NCI-H1105 treated with DMSO at 0.1 percent for 48 hours (cell line): Measurements from ENCODE around the gene HBD.

Experiments used
- DNase-seq: peaks from one replicate; lab custom pipeline; 2025; lab: John Stamatoyannopoulos, UW

The HBD gene

DNA sequence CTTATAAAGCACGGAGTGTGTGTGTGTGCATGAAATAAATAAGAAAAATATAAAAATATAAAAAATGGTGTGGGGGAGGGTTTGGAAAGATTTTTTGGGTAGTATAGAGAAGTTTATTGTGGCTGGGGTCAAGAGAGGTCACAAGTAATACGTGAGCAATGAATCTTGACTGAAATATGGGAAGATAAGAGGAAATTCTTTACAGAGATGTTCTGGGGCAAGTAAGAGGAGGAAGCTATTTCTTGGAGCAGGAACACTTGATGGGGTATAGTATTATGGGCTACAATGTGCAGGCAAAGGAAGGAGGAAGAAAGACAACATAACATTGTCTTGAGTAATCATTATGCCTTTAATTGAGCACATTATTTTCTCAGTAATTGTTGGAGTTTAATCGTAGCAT is 2.1 kb downstream of the HBD start:
- DNase-seq = no peak

- DNase-seq = no peak
Measured at GRCh38 chr11:5231111-5231510, 3.2 kb downstream of the HBD start.

DNA sequence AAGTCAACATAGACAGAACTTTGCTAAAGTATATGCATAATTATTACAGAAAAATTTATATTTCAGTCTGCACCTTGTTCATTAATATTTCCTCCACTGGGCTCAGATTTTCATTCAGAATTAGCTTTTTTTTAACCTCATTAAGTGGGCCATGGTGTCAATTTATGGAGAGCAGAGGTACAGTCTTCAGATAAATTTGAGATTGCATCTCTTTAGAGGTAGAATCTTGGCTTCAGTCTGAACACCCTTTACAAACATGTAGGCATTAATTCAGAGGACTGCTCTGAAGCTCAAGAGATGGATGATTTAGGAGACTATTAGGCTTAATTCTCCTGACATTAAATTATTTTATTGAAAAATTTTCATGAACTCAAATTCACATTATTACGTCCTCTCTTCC is 4.0 kb downstream of the HBD start:
- DNase-seq = no peak

DNA sequence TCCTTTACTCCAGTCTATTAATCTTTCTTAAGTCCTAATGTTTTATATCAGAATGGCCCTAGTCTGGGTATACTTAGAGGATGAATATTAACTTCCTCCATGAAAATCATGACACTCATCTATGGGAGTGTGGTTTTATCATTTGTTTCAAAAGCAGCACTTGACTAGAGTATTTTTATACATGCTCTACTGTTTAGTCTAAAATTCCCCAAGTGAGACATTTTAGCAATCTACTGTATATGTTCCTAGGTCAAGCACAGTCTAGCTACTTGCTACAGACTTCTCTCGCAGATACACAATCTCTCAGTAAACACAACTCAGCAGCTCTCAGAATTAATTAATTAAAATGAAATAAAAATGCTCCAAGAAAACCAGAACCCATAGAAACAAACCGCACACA is 4.5 kb downstream of the HBD start:
- DNase-seq = no peak

GRCh38 chr11:5229356-5229755 is 4.9 kb downstream of the HBD start:
- DNase-seq = no peak

GRCh38 chr11:5228124-5228523 is 6.2 kb downstream of the HBD start:
- no peak for DNase-seq

GRCh38 chr11:5227681-5228080 is 6.6 kb downstream of the HBD start:
- no peak for DNase-seq

DNA sequence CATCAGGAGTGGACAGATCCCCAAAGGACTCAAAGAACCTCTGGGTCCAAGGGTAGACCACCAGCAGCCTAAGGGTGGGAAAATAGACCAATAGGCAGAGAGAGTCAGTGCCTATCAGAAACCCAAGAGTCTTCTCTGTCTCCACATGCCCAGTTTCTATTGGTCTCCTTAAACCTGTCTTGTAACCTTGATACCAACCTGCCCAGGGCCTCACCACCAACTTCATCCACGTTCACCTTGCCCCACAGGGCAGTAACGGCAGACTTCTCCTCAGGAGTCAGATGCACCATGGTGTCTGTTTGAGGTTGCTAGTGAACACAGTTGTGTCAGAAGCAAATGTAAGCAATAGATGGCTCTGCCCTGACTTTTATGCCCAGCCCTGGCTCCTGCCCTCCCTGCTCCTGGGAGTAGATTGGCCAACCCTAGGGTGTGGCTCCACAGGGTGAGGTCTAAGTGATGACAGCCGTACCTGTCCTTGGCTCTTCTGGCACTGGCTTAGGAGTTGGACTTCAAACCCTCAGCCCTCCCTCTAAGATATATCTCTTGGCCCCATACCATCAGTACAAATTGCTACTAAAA is 7.5 kb downstream of the HBD start, which contains the start of gene HBB:
HBB (minus strand) TSS at position 340 of the 579 bp plus-strand sequence; CDS start at position 290, 50 bp downstream.
- DNase-seq = peak; percentile 35

- no peak for DNase-seq
Measured at GRCh38 chr11:5225480-5225871, 8.8 kb downstream of the HBD start.

DNA sequence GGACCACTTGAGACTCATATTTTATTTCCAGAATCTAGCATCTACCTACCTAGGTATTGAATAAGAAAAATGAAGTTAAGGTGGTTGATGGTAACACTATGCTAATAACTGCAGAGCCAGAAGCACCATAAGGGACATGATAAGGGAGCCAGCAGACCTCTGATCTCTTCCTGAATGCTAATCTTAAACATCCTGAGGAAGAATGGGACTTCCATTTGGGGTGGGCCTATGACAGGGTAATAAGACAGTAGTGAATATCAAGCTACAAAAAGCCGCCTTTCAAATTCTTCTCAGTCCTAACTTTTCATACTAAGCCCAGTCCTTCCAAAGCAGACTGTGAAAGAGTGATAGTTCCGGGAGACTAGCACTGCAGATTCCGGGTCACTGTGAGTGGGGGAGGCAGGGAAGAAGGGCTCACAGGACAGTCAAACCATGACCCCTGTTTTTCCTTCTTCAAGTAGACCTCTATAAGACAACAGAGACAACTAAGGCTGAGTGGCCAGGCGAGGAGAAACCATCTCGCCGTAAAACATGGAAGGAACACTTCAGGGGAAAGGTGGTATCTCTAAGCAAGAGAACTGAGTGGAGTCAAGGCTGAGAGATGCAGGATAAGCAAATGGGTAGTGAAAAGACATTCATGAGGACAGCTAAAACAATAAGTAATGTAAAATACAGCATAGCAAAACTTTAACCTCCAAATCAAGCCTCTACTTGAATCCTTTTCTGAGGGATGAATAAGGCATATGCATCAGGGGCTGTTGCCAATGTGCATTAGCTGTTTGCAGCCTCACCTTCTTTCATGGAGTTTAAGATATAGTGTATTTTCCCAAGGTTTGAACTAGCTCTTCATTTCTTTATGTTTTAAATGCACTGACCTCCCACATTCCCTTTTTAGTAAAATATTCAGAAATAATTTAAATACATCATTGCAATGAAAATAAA is 9.5 kb downstream of the HBD start:
- no peak for DNase-seq

- no peak for DNase-seq
Measured at GRCh38 chr11:5223686-5224085, 10.6 kb downstream of the HBD start.

- DNase-seq = no peak
Measured at GRCh38 chr11:5223146-5223545, 11.1 kb downstream of the HBD start.

- no peak for DNase-seq
Measured at GRCh38 chr11:5210376-5210885, 23.9 kb downstream of the HBD start.

DNA sequence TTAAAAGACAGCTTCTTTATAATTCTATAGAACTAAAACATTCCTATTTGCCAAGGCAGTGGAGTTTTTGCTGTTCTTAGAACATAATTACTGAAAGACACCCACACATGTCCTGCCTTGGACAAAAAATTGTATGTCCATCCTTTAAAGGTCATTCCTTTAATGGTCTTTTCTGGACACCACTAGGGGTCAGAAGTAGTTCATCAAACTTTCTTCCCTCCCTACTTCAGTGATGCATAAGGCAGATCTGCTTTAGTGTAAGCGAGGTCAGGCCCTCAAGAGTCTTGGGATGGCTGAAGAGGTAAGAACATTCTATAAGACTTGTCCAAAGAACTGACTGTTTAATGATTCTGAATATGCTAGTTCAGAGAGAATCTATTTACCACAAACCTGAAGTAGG is 29.5 kb downstream of the HBD start:
- peak; percentile 16 for DNase-seq

GRCh38 chr11:5203366-5203765 is 30.9 kb downstream of the HBD start:
- DNase-seq = no peak

DNA sequence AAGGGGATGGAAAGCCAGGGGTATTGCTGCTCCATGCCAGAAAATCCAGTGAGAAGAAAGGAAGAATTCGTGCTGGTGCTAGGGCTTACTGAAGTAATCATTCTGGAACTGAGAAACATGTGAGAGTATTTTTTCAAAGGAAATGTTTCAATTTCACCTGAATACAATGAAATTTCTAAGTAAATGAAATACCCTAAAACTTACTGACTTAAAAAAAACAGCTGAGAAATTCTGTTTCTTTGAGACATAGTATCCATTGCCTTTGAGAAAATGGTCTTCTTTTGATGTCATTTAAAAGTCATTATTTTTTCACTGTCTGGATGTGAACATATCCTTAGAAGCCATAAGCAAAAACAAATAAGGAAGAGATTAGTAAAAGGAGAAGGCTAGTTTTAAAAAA is 33.7 kb downstream of the HBD start, which contains the start of gene OR51V1:
OR51V1 (minus strand) TSS at position 101 of the 400 bp plus-strand sequence; CDS start at position 101, 0 bp downstream.
- no peak for DNase-seq

- DNase-seq = no peak
Measured at GRCh38 chr11:5198285-5198684, 36.0 kb downstream of the HBD start.

DNA sequence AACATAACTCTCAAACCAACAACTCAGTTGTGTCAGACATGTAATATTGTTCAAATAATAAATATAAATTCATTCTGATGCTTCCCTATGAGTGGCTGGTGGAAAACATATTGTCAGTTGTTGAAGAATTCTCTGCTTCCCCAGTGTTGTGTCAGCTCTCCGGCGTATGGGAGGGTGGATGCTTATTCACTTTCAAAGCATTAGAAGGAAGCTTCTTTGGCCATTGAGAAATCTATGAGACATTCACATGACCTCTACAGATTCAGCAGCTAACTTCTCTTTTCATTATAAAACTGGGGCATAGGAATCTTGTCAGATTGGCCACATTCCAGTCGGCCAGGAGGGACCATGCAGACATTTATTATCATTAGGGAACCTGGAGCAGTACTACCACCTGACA is 36.7 kb downstream of the HBD start:
- DNase-seq = no peak

DNA sequence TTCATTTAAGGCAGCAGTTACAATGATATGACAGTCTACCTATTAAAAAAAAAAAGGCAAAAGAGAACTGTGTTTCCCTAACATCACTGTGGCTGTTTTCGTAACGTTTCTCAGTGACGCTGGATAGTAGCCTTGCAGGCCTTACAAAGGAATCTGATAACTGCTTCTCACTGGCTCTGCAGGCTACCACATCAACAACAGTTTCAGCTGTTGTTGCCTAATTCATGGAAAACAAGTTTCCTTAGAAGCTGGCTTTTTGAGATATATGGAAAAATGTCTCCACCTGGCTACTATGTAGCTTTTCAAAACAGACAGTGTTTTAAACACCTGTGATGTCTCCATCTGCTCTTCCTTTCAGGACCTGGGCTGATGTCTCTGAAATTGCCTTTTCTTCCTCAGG is 37.6 kb downstream of the HBD start:
- DNase-seq = no peak

DNA sequence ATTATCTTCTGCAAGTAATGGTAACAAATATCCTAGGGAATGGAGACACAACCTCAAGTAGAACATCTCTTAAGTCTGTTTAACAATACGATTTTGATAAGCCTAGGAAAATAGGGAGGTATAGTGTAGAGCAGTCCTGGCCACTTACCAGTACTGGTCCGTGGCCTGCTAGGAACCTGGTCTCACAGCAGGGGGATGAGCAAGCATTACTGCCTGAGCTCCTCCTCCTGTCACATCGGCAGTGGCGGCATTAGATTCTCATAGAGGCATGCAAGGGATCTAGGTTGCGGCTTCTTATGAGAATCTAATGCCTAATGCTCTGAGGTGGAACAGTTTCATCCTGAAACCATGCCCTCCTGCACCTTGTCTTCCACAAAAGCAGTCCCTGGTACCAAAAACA is 38.2 kb downstream of the HBD start:
- DNase-seq = no peak

DNA sequence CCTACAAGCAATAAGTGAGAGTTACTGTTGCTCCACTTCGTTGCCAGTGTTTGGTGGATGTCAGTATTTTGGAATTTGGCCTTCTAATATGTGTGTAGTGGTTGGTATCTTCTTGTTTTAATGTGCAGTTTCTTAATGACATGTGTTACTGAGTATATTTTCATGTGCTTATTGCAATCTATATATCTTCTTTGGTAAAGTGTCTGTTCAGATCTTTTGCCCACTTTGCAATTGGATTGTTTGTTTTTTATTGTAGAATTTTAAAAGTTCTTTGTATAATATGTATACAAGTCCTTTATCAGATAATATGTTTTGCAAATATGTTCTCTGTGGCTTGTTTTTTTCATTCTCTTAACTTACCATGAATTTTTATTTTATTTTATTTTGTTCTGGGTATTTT is 41.5 kb downstream of the HBD start:
- DNase-seq = no peak

- DNase-seq = no peak
Measured at GRCh38 chr11:5188201-5188600, 46.1 kb downstream of the HBD start.
